HepG2 (cell line): Measurements from ENCODE around the gene SLC22A23. TPM values are rescaled to one million over a fixed set of nuclear protein-coding genes. Genes with fewer than 3 reads are reported as not detected.
A peak's percentile ranks its signal among the peaks of the same experiment; 100 is the strongest.

Experiments used
- ATAC-seq: fragments of 200-7000 bp; cut with Tn5 transposase; 3 replicates; pipeline ENCODE4 v1.9.1; 2020; ENCODE audit warnings: mild to moderate bottlenecking, moderate library complexity
- BruUV-seq: library from RNA; stranded (reverse); fragments of 400-500 nt; replicated peaks from 2 replicates; lab custom pipeline; 2021; lab: Mats Ljungman, UMichigan
- CTCF ChIA-PET: fragments of 300-600 bp; formaldehyde crosslinking; extraction: SDS; loops from one replicate; lab custom pipeline; 2021; ENCODE audit warnings: low total read pairs, inconsistent platforms, low intra/inter-chr PET ratio; lab: Yijun Ruan, JAX
- POLR2A ChIA-PET: fragments of 350-600 bp; sonication (Branson Sonifier 250); formaldehyde crosslinking; loops from one replicate; lab custom pipeline; 2020; ENCODE audit warnings: antibody characterized with exemption, inconsistent platforms; lab: Yijun Ruan, JAX
- DNase-seq: peaks from one replicate; pipeline ENCODE4 v3.0.0-alpha.2; 2015; ENCODE audit warnings: low spot score
- FAIRE-seq: peaks from 3 replicates; lab custom pipeline; 2011; peaks lifted over from hg19 to GRCh38; lab: Jason Lieb, UNC
- H2AFZ ChIP-seq: one replicate; pipeline ENCODE4 v1.6.1; 2011; ENCODE audit warnings: low read length, inconsistent platforms
- H3K27ac ChIP-seq: fragments of 300-600 bp; 3 replicates; pipeline ENCODE4 v1.8.0; 2011; ENCODE audit warnings: mixed run types, mild to moderate bottlenecking, mixed read lengths, low read length, inconsistent platforms; ENCODE audit not compliant: insufficient read depth; ENCODE audit errors: extremely low read length
- H3K27me3 ChIP-seq, 2 experiments: fragments of 200-600 bp in 1 of 2; 2 replicates in 1 of 2; 3 replicates in 1 of 2; pipeline versions ENCODE4 v1.6.0 to v1.8.0; 2011; ENCODE audit warnings: low read length in 2 of 2, mild to moderate bottlenecking in 2 of 2, moderate library complexity in 2 of 2, inconsistent platforms in 1 of 2; ENCODE audit not compliant: insufficient read depth in 2 of 2, control insufficient read depth in 1 of 2
- H3K36me3 ChIP-seq, 2 experiments: fragments of 200-600 bp in 1 of 2; replicated peaks in 1 of 2; 2 replicates in 1 of 2; 3 replicates in 1 of 2; pipeline versions ENCODE4 v1.5.1 to v1.8.0; 2011; ENCODE audit warnings: low read length in 2 of 2, inconsistent platforms in 1 of 2; ENCODE audit not compliant: insufficient read depth in 2 of 2, control insufficient read depth in 1 of 2
- H3K4me1 ChIP-seq: 2 replicates; pipeline ENCODE4 v1.5.1; 2012; ENCODE audit warnings: low read length, inconsistent platforms; ENCODE audit not compliant: insufficient read depth
- H3K4me2 ChIP-seq: 2 replicates; pipeline ENCODE4 v1.6.0; 2011; ENCODE audit warnings: low read depth, low read length, inconsistent platforms
- H3K4me3 ChIP-seq, 3 experiments: fragments of 200-600 bp in 1 of 3; sonication (generic), shearing (Covaris generic) in 1 of 3; replicated peaks in 1 of 3; 2 replicates each; pipeline ENCODE4 v1.5.1; 2011 to 2016; ENCODE audit warnings: low read length in 3 of 3, inconsistent platforms in 2 of 3, low read depth in 2 of 3, mild to moderate bottlenecking in 2 of 3, control low read depth in 1 of 3, mixed read lengths in 1 of 3; ENCODE audit not compliant: insufficient read depth in 1 of 3
- H3K79me2 ChIP-seq: one replicate; pipeline ENCODE4 v1.6.1; 2011; ENCODE audit warnings: low read length, inconsistent platforms; ENCODE audit not compliant: insufficient read depth
- H3K9ac ChIP-seq: 2 replicates; pipeline ENCODE4 v1.6.0; 2011; ENCODE audit warnings: mild to moderate bottlenecking, low read depth, low read length, inconsistent platforms; ENCODE audit not compliant: insufficient read depth
- H3K9me3 ChIP-seq: 2 replicates; pipeline ENCODE4 v1.5.1; 2012; ENCODE audit warnings: mild to moderate bottlenecking, low read length
- H4K20me1 ChIP-seq: 2 replicates; pipeline ENCODE4 v1.6.0; 2011; ENCODE audit warnings: inconsistent platforms, mild to moderate bottlenecking, low read length, moderate library complexity; ENCODE audit not compliant: insufficient read depth
- REST ChIP-seq, 2 experiments: IDR thresholded peaks; 2 replicates each; pipeline ENCODE4 v1.6.1; 2011 to 2012; ENCODE audit warnings: low read length in 2 of 2, borderline replicate concordance in 1 of 2, low read depth in 1 of 2, mild to moderate bottlenecking in 1 of 2, moderate library complexity in 1 of 2
- TAF15 ChIP-seq: fragments of 200-400 bp; formaldehyde crosslinking; IDR thresholded peaks from one replicate; pipeline ENCODE4 v1.6.1; 2018; ENCODE audit warnings: mild to moderate bottlenecking, low read depth, low read length; ENCODE audit not compliant: poor library complexity, severe bottlenecking
- ZFAT ChIP-seq: sonication (generic); formaldehyde crosslinking; conservative IDR thresholded peaks from 2 replicates; pipeline ENCODE4 v1.8.1; 2023; ENCODE audit warnings: missing genetic modification reagents, inconsistent platforms
- ZIK1 ChIP-seq: sonication (generic); formaldehyde crosslinking; IDR thresholded peaks from 2 replicates; pipeline ENCODE4 v1.5.0; 2020; ENCODE audit warnings: mild to moderate bottlenecking, low read depth, missing genetic modification reagents, borderline replicate concordance
- ZNF687 ChIP-seq: sonication (generic); formaldehyde crosslinking; IDR thresholded peaks from 2 replicates; pipeline ENCODE4 v1.5.1; 2020; ENCODE audit warnings: mild to moderate bottlenecking, missing genetic modification reagents, moderate library complexity
- ZNF775 ChIP-seq: sonication (generic); formaldehyde crosslinking; IDR thresholded peaks from 2 replicates; pipeline ENCODE4 v1.4.0; 2020; ENCODE audit warnings: missing genetic modification reagents, mild to moderate bottlenecking, moderate library complexity, borderline replicate concordance
- WGBS: methylation state at CpG from one replicate; pipeline ENCODE4 v1.1.6; 2017; ENCODE audit warnings: low lambda C conversion rate; 5-methylcytosine and 5-hydroxymethylcytosine counted together
- in situ Hi-C: cut with HindIII; loops from 2 replicates; pipeline ENCODE4 v1.10.0; 2017; ENCODE audit warnings: low pct_unique_long_range_greater_than_20kb; ENCODE audit not compliant: extremely low pct_ligation_motif_present
- intact Hi-C: fragments of 100-400 bp; cut with micrococcal nuclease; formaldehyde crosslinking; loops from one replicate; pipeline ENCODE4 v1.10.0; 2022; ENCODE audit not compliant: unreplicated experiment
- polyA plus RNA-seq, 8 experiments: library from polyadenylated mRNA; depleted of rRNA in 3 of 8; stranded (reverse) in 7 of 8; unstranded in 1 of 8; fragments of >200 nt; fragmentation: Illumina TruSeq in 4 of 8; extraction: Trizol in 4 of 8; gene quantifications; 2 replicates each; pipeline versions ENCODE4 v1.2.1 to v1.2.3, GENCODE V29; 2011 to 2016; ENCODE audit warnings: low read depth in 4 of 8, missing spikeins in 1 of 8, mixed read lengths in 1 of 8; ENCODE audit not compliant: insufficient read depth in 1 of 8
- total RNA-seq, 5 experiments: library from RNA; depleted of rRNA; stranded (reverse); fragments of >200 nt; fragmentation: Illumina TruSeq; extraction: Trizol; gene quantifications; 2 replicates each; pipeline ENCODE4 v1.2.3, GENCODE V29; 2016; ENCODE audit warnings: low read depth in 1 of 5

Gene SLC22A23
- total and polyA plus RNA-seq, 2 of the 13 experiments (the other 11 are each of a cell fraction or from before 2014, with no cell fraction given): 11.8 to 17.5 TPM

GRCh38 chr6:3348821-3349220, 108.0 kb downstream of the SLC22A23 start (continued):
- TF ChIP-seq ZNF687 (CRISPR knock-in tag): peak; percentile 27

GRCh38 chr6:3347826-3348225, 109.0 kb downstream of the SLC22A23 start:
- Histone ChIP-seq H3K9ac (no peak overlapping the region), H2AFZ (no peak overlapping the region), H3K9me3 (no peaks in the 10 kb centered on the region), H3K36me3 (peaks cover 11 to 39% of the 10 kb centered on the region in 2 experiments; a peak in 4 of 5 replicates), H3K4me3 (no peak overlapping the region), H3K27ac (no peak overlapping the region), H3K4me2 (no peak overlapping the region), H3K27me3 (no peaks in the 10 kb centered on the region), H4K20me1 (no peaks in the 10 kb centered on the region), H3K79me2 (peaks cover 25% of the 10 kb centered on the region), H3K4me1 (peaks cover 26% of the 10 kb centered on the region)
- no TSS peak for BruUV-seq
- POLR2A ChIA-PET: no interaction called here
- intact Hi-C loops: no loop called here
- no peak for ATAC-seq
- in situ Hi-C loops: no loop called here
- DNase-seq: no peak
- no peak for TF ChIP-seq ZIK1 (CRISPR knock-in tag)
- no peak for TF ChIP-seq ZFAT (CRISPR knock-in tag)
- TF ChIP-seq ZNF775 (CRISPR knock-in tag): no peak
- TF ChIP-seq REST (IDR thresholded peaks at IDR 0.05; ENCODE audit: borderline replicate concordance in 1 of 2, low read depth in 1 of 2, low read length in 2 of 2): no peak
- no peak for TF ChIP-seq TAF15
- no peak for FAIRE-seq
- CTCF ChIA-PET: no interaction called here
- 98% methylated on average over 7 of the region's 7 CpGs for WGBS
